H1 (cell line): ENCODE measurements around the gene HBM. TPM values are rescaled to one million over a fixed set of nuclear protein-coding genes. Genes with fewer than 3 reads are reported as not detected.
A peak's percentile ranks its signal among the peaks of the same experiment; 100 is the strongest.
"Not testable (repeated sequence)": the region's sequence is repeated elsewhere in the genome, so short reads cannot be mapped to it uniquely, and the experiment has no call there.

Experiments used
- CTCF ChIA-PET: fragments of 300-600 bp; sonication (Branson Sonifier 250); formaldehyde crosslinking; loops from one replicate; lab custom pipeline; 2021; ENCODE audit not compliant: partially characterized antibody; lab: Charles Lee
- POLR2A ChIA-PET: fragments of 300-600 bp; sonication (Branson Sonifier 250); formaldehyde crosslinking; loops from one replicate; lab custom pipeline; 2021; ENCODE audit warnings: inconsistent platforms; ENCODE audit not compliant: partially characterized antibody; lab: Charles Lee
- DNase-seq, 2 experiments: peaks; one replicate each; pipeline versions ENCODE4 v3.0.0 to v3.0.0-alpha.2; 2010 to 2022; ENCODE audit warnings: low spot score in 2 of 2, low read depth in 1 of 2, mixed read lengths in 1 of 2
- FAIRE-seq: peaks from 2 replicates; lab custom pipeline; 2011; peaks lifted over from hg19 to GRCh38; lab: Jason Lieb, UNC
- H2AFZ ChIP-seq: 2 replicates; pipeline ENCODE4 v1.8.1; 2012; ENCODE audit warnings: low read length, inconsistent platforms
- H2AK5ac ChIP-seq: 2 replicates; pipeline ENCODE4 v1.6.1; 2013; ENCODE audit warnings: low read depth, low read length
- H2BK120ac ChIP-seq: replicated peaks from 2 replicates; pipeline ENCODE3; 2013; ENCODE audit warnings: low read depth, low read length, inconsistent platforms
- H2BK12ac ChIP-seq: 2 replicates; pipeline ENCODE4 v1.6.1; 2013; ENCODE audit warnings: low read depth, low read length
- H2BK15ac ChIP-seq: 2 replicates; pipeline ENCODE4 v1.6.1; 2013; ENCODE audit warnings: low read length
- H2BK20ac ChIP-seq: 2 replicates; pipeline ENCODE4 v1.6.1; 2013; ENCODE audit warnings: low read length
- H2BK5ac ChIP-seq: 2 replicates; pipeline ENCODE4 v1.6.1; 2013; ENCODE audit warnings: low read depth, low read length
- H3K14ac ChIP-seq: 2 replicates; pipeline ENCODE4 v1.6.1; 2013; ENCODE audit warnings: inconsistent platforms; ENCODE audit not compliant: insufficient read length
- H3K18ac ChIP-seq: 2 replicates; pipeline ENCODE4 v1.6.1; 2013; ENCODE audit warnings: low read length; ENCODE audit errors: extremely low read depth
- H3K23ac ChIP-seq: 2 replicates; pipeline ENCODE4 v1.6.1; 2013; ENCODE audit warnings: inconsistent platforms; ENCODE audit not compliant: insufficient read length
- H3K23me2 ChIP-seq: 2 replicates; pipeline ENCODE4 v1.6.1; 2013; ENCODE audit warnings: low read depth, low read length
- H3K27ac ChIP-seq: 2 replicates; pipeline ENCODE4 v1.6.1; 2011; ENCODE audit warnings: low read depth, low read length, inconsistent platforms
- H3K27me3 ChIP-seq, 4 experiments: replicated peaks in 1 of 4; 1 replicate in 1 of 4; 2 replicates in 3 of 4; pipeline versions ENCODE4 v1.6.1 to v1.8.1; 2011 to 2013; ENCODE audit warnings: low read length in 3 of 4, mild to moderate bottlenecking in 3 of 4, inconsistent platforms in 2 of 4, mixed read lengths in 2 of 4, moderate library complexity in 1 of 4; ENCODE audit not compliant: control insufficient read depth in 3 of 4, insufficient read depth in 3 of 4; ENCODE audit errors: extremely low read depth in 1 of 4
- H3K36me3 ChIP-seq, 4 experiments: 2 replicates each; pipeline versions ENCODE4 v1.6.1 to v1.8.1; 2011 to 2013; ENCODE audit warnings: mild to moderate bottlenecking in 4 of 4, low read length in 3 of 4, moderate library complexity in 2 of 4, control low read depth in 1 of 4, inconsistent platforms in 1 of 4; ENCODE audit not compliant: insufficient read depth in 4 of 4, control insufficient read depth in 2 of 4
- H3K4ac ChIP-seq: replicated peaks from 2 replicates; pipeline ENCODE3; 2013; ENCODE audit warnings: low read length, low read depth, mixed read lengths, inconsistent platforms; ENCODE audit not compliant: insufficient read length
- H3K4me1 ChIP-seq, 4 experiments: replicated peaks in 1 of 4; 1 replicate in 1 of 4; 2 replicates in 3 of 4; pipeline versions ENCODE4 v1.6.1 to v1.8.1; 2011 to 2013; ENCODE audit warnings: low read length in 3 of 4, inconsistent platforms in 2 of 4, mixed read lengths in 1 of 4; ENCODE audit not compliant: insufficient read depth in 4 of 4, control insufficient read depth in 3 of 4
- H3K4me2 ChIP-seq, 2 experiments: 2 replicates each; pipeline versions ENCODE4 v1.6.1 to v1.8.1; 2011 to 2013; ENCODE audit warnings: low read depth in 2 of 2, low read length in 2 of 2, control low read depth in 1 of 2, inconsistent platforms in 1 of 2, mild to moderate bottlenecking in 1 of 2; ENCODE audit not compliant: insufficient read depth in 1 of 2
- H3K4me3 ChIP-seq, 4 experiments: fragments of 200-600, 300-600 bp in 1 of 4; sonication (generic), shearing (Covaris generic), sonication (Bioruptor Twin) in 1 of 4; 2 replicates each; pipeline versions ENCODE4 v1.5.1 to v1.8.1; 2011 to 2016; ENCODE audit warnings: low read length in 4 of 4, low read depth in 3 of 4, control low read depth in 2 of 4, inconsistent platforms in 2 of 4, mild to moderate bottlenecking in 2 of 4, mixed read lengths in 1 of 4, moderate library complexity in 1 of 4; ENCODE audit not compliant: insufficient read depth in 2 of 4; ENCODE audit errors: extremely low read depth in 1 of 4
- H3K56ac ChIP-seq: replicated peaks from 2 replicates; pipeline ENCODE3; 2013; ENCODE audit warnings: low read depth, mild to moderate bottlenecking, mixed read lengths, low read length, inconsistent platforms; ENCODE audit not compliant: insufficient read length
- H3K79me1 ChIP-seq: 2 replicates; pipeline ENCODE4 v1.6.1; 2013; ENCODE audit warnings: low read depth, low read length, control low read depth
- H3K79me2 ChIP-seq, 2 experiments: 2 replicates each; pipeline versions ENCODE4 v1.6.1 to v1.8.1; 2012 to 2013; ENCODE audit warnings: low read length in 2 of 2, mild to moderate bottlenecking in 2 of 2, inconsistent platforms in 1 of 2; ENCODE audit not compliant: insufficient read depth in 2 of 2, control insufficient read depth in 1 of 2
- H3K9ac ChIP-seq, 4 experiments: replicated peaks in 1 of 4; 1 replicate in 1 of 4; 2 replicates in 3 of 4; pipeline versions ENCODE4 v1.6.1 to v1.8.1; 2011 to 2013; ENCODE audit warnings: low read depth in 3 of 4, low read length in 3 of 4, control low read depth in 2 of 4, mild to moderate bottlenecking in 2 of 4, moderate library complexity in 2 of 4, inconsistent platforms in 1 of 4; ENCODE audit errors: extremely low read depth in 1 of 4
- H3K9me3 ChIP-seq, 2 experiments: 2 replicates each; pipeline versions ENCODE4 v1.6.1 to v1.8.1; 2012 to 2013; ENCODE audit warnings: mild to moderate bottlenecking in 2 of 2, moderate library complexity in 2 of 2, control low read depth in 1 of 2, inconsistent platforms in 1 of 2, low read depth in 1 of 2, low read length in 1 of 2, mixed read lengths in 1 of 2; ENCODE audit not compliant: insufficient read depth in 2 of 2
- H4K20me1 ChIP-seq, 2 experiments: replicated peaks in 1 of 2; 2 replicates each; pipeline versions ENCODE3 to v1.8.1; 2011 to 2013; ENCODE audit warnings: inconsistent platforms in 2 of 2, low read length in 2 of 2, mild to moderate bottlenecking in 1 of 2; ENCODE audit not compliant: insufficient read depth in 2 of 2, control insufficient read depth in 1 of 2
- H4K5ac ChIP-seq: 2 replicates; pipeline ENCODE4 v1.6.1; 2013; ENCODE audit warnings: low read length, low read depth, mixed read lengths, inconsistent platforms; ENCODE audit not compliant: insufficient read length
- H4K8ac ChIP-seq: 2 replicates; pipeline ENCODE4 v1.8.0; 2013; ENCODE audit warnings: mild to moderate bottlenecking, moderate library complexity, low read length, inconsistent platforms; ENCODE audit not compliant: insufficient read depth; ENCODE audit errors: extremely low read depth
- H4K91ac ChIP-seq: replicated peaks from 2 replicates; pipeline ENCODE3; 2013; ENCODE audit warnings: low read length, mixed read lengths, inconsistent platforms; ENCODE audit not compliant: insufficient read length
- SIN3A ChIP-seq, 2 experiments: IDR thresholded peaks in 1 of 2; conservative IDR thresholded peaks in 1 of 2; 2 replicates each; pipeline ENCODE4 v1.6.1; 2011 to 2012; ENCODE audit warnings: low read length in 2 of 2, improper control_type of control experiment in 1 of 2, low read depth in 1 of 2, mild to moderate bottlenecking in 1 of 2
- WGBS, 2 experiments: shearing (Covaris generic) in 1 of 2; methylation state at CpG; one replicate each; pipeline versions ENCODE4 v1.1.6 to v1.1.7; 2013 to 2015; ENCODE audit warnings: low lambda C conversion rate in 2 of 2, mixed read lengths in 2 of 2, inconsistent platforms in 1 of 2, low coverage in 1 of 2, missing lambda C conversion rate in 1 of 2; ENCODE audit not compliant: insufficient replicate concordance in 2 of 2, insufficient coverage in 1 of 2, insufficient read length in 1 of 2; ENCODE audit errors: extremely low coverage in 1 of 2, missing lambda C conversion rate in 1 of 2; 5-methylcytosine and 5-hydroxymethylcytosine counted together
- polyA plus RNA-seq, 7 experiments: library from polyadenylated mRNA; depleted of rRNA in 3 of 7; stranded (reverse) in 5 of 7; unstranded in 2 of 7; fragments of >200 nt in 5 of 7; fragments of 200-250 nt in 2 of 7; gene quantifications; 1 replicate in 5 of 7; 2 replicates in 1 of 7; 4 replicates in 1 of 7; pipeline versions ENCODE4 v1.2.1 to v1.2.3, GENCODE V29; 2011 to 2013; ENCODE audit warnings: missing spikeins in 2 of 7, mixed read lengths in 2 of 7
- total RNA-seq: library from RNA; stranded (reverse); fragmentation: NEBNext Ultra II Directional; extraction: Animal tissue kit (Norgen Biotek cat#: 25700); gene quantifications from 2 replicates; pipeline ENCODE4 v1.2.1, GENCODE V29; 2021

Gene HBM
- total and polyA plus RNA-seq, 2 of the 8 experiments (the other 6 are each of a cell fraction or from before 2014, with no cell fraction given): 0.88 TPM; not detected in 1

DNA sequence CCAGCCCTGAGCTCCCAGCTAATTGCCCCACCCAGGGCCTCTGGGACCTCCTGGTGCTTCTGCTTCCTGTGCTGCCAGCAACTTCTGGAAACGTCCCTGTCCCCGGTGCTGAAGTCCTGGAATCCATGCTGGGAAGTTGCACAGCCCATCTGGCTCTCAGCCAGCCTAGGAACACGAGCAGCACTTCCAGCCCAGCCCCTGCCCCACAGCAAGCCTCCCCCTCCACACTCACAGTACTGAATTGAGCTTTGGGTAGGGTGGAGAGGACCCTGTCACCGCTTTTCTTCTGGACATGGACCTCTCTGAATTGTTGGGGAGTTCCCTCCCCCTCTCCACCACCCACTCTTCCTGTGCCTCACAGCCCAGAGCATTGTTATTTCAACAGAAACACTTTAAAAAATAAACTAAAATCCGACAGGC is 4.3 kb downstream of the HBM start:
- H2BK12ac ChIP-seq, H3K9ac ChIP-seq, H3K79me1 ChIP-seq, H3K23me2 ChIP-seq, DNase-seq, H3K9me3 ChIP-seq, H2BK120ac ChIP-seq, H2AFZ ChIP-seq, H2BK5ac ChIP-seq, H3K56ac ChIP-seq, H3K79me2 ChIP-seq, H3K4me3 ChIP-seq, H2BK20ac ChIP-seq, H4K91ac ChIP-seq, H4K8ac ChIP-seq, H3K4me2 ChIP-seq, H3K4ac ChIP-seq, H3K18ac ChIP-seq, H4K5ac ChIP-seq, H3K36me3 ChIP-seq, H3K23ac ChIP-seq, H3K27ac ChIP-seq, H2BK15ac ChIP-seq, H2AK5ac ChIP-seq, H3K14ac ChIP-seq: not testable (repeated sequence)
- ChIA-PET POLR2A (interaction anchor here (1.8 kb wide), 1 partner anchor 10 kb away, joined by 5 read pairs; the partner anchor contains the start of gene HBQ1), CTCF (interaction anchor here (0.6 to 5.6 kb wide), 5 partner anchors 10 to 104 kb away, joined by 3 to 24 read pairs (median 4); partner anchors contain the start of gene HBQ1)
- FAIRE-seq: peak; percentile 28
- H3K27me3 ChIP-seq: peaks cover 59 to 87% (median 80%) of the 10 kb centered on the region in 4 experiments
- WGBS, 2 experiments: 8% methylated on average over 5 of the region's 5 CpGs; no CpG with 5 or more reads in 1 of the 2 experiments
- peak; percentile 61 to 69; a peak in 1 of 4 replicates for TF ChIP-seq SIN3A (conservative IDR thresholded peaks at IDR 0.05 in 1 of 2, IDR thresholded peaks at IDR 0.05 in 1 of 2; ENCODE audit: low read depth in 1 of 2, low read length in 2 of 2)
- peaks cover 3 to 11% of the 10 kb centered on the region in 2 experiments for H4K20me1 ChIP-seq
- H3K4me1 ChIP-seq: peaks cover 0 to 25% (median 17%) of the 10 kb centered on the region in 4 experiments; a peak in 6 of 7 replicates
